ENCODE results near the gene SPG7. TPM values are rescaled to one million over a fixed set of nuclear protein-coding genes. Genes with fewer than 3 reads are reported as not detected.

Gene SPG7
- total and polyA plus RNA-seq, 9 of the 15 experiments (the other 6 are each of a cell fraction or from before 2014, with no cell fraction given) = 5.8 to 89.1 (median 49.4) TPM

DNA sequence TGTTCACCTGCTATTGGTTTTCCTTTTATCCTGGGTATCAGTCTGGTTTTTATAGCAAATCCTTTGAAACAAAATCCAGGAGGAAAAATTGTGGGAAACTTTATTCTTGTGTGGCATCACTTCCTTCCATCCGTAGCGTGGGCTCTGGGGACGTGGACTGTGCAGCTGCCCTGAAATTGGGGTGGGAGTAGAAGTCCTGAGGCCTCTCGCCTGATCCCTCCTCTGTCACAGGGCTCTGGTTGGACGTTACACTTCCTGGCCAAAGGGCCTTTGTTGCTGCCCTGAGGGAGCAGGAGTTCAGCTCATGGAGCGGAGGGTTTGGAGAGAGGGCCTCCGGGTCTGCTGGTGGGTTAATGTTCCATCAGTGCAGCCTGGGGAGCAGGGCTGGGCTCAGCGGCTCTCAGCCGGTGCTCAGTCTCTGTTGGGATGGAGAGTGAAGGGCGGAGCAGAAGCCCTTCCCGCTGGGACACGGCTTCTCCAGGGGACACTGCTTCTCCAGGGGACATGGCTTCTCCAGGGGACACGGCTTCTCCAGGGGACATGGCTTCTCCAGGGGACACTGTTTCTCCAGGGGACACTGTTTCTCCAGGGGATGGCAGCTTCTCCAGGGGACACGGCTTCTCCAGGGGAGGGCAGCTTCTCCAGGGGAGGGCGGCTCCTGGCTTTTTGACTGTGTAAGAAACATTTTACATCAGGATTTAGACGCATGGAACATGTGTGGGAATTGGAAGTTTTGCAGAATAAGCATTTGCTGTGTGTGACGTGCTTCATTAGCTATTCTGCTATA lies 37.0 kb downstream of the SPG7 start:
- Histone ChIP-seq H3K4me3 (no peak overlapping the region), H3K4me2 (ENCODE audit: insufficient read depth, low read length) (no peak overlapping the region), H2AFZ (ENCODE audit: low read depth, low read length) (no peak overlapping the region), H4K20me1 (replicated peaks; ENCODE audit: control insufficient read depth, insufficient read depth, low read length) (peaks cover 6% of the 10 kb centered on the region; the same call in 1 of the 2 replicates), H3K9me3 (replicated peaks; ENCODE audit: control insufficient read depth, insufficient read depth, low read depth, low read length) (no peaks in the 10 kb centered on the region), H3K79me2 (ENCODE audit: control insufficient read depth, insufficient read depth, low read length) (no peaks in the 10 kb centered on the region), H3K4me1 (replicated peaks in 1 of 2; ENCODE audit: control insufficient read depth in 2 of 2, insufficient read depth in 2 of 2, low read length in 2 of 2) (peaks cover 0 to 9% of the 10 kb centered on the region in 2 experiments; a peak in 3 of 5 replicates), H3K27ac (ENCODE audit: extremely low read depth, low read depth, low read length) (no peak overlapping the region), H3K9ac (ENCODE audit: insufficient read depth in 1 of 2, low read depth in 2 of 2, low read length in 2 of 2) (no peak overlapping the region; a peak in 1 of 4 replicates), H3K36me3 (ENCODE audit: control insufficient read depth, insufficient read depth, low read length) (peaks cover 77% of the 10 kb centered on the region; the same call in 2 of the 3 replicates), H3K27me3 (ENCODE audit: control insufficient read depth in 2 of 2, insufficient read depth in 2 of 2, low read length in 2 of 2) (no peaks in the 10 kb centered on the region), H3K9me1 (ENCODE audit: control insufficient read depth, insufficient read depth, low read length) (peaks cover 2% of the 10 kb centered on the region)
- in situ Hi-C loops (cut with MboI) (no loop called here), intact Hi-C loops (cut with micrococcal nuclease) (no loop called here)
- ChIA-PET CTCF (ENCODE audit: low intra/inter-chr PET ratio) (no interaction called here), POLR2A (interaction anchor here (1.1 kb wide), 1 partner anchor 198 kb away, joined by 4 read pairs; no protein-coding TSS in a partner anchor)
- no TSS peak for BruUV-seq (replicated peaks)
- 93% methylated on average over 17 of the region's 17 CpGs for WGBS (ENCODE audit: insufficient coverage, low coverage, missing lambda C conversion rate)
- no peak for FAIRE-seq
- no peak for DNase-seq (ENCODE audit: extremely low read depth in 1 of 4, low spot score in 3 of 4)
- no peak for ATAC-seq
- no peak for TF ChIP-seq ZC3H8 (IDR thresholded peaks at IDR 0.05)
- TF ChIP-seq ZNF766 (CRISPR knock-in tag; conservative IDR thresholded peaks at IDR 0.05) = no peak
- TF ChIP-seq DDX20 (tag; IDR thresholded peaks at IDR 0.05; ENCODE audit: low read depth) = no peak
- TF ChIP-seq ZNF212 (CRISPR knock-in tag; IDR thresholded peaks at IDR 0.05) = no peak
- TF ChIP-seq ZNF165 (CRISPR knock-in tag; IDR thresholded peaks at IDR 0.05; ENCODE audit: borderline replicate concordance) = no peak
- TF ChIP-seq, protein P1, sequence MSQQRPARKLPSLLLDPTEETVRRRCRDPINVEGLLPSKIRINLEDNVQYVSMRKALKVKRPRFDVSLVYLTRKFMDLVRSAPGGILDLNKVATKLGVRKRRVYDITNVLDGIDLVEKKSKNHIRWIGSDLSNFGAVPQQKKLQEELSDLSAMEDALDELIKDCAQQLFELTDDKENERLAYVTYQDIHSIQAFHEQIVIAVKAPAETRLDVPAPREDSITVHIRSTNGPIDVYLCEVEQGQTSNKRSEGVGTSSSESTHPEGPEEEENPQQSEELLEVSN (IDR thresholded peaks at IDR 0.05; ENCODE audit: borderline replicate concordance in 1 of 2, extremely low read depth in 1 of 2, insufficient read depth in 1 of 2, insufficient read length in 1 of 2, low read depth in 1 of 2, low read length in 1 of 2, poor library complexity in 1 of 2, severe bottlenecking in 1 of 2) = no peak
- TF ChIP-seq NEUROD1 (IDR thresholded peaks at IDR 0.05; ENCODE audit: borderline replicate concordance, low read depth, low read length, partially characterized antibody) = no peak
- TF ChIP-seq, protein P2, sequence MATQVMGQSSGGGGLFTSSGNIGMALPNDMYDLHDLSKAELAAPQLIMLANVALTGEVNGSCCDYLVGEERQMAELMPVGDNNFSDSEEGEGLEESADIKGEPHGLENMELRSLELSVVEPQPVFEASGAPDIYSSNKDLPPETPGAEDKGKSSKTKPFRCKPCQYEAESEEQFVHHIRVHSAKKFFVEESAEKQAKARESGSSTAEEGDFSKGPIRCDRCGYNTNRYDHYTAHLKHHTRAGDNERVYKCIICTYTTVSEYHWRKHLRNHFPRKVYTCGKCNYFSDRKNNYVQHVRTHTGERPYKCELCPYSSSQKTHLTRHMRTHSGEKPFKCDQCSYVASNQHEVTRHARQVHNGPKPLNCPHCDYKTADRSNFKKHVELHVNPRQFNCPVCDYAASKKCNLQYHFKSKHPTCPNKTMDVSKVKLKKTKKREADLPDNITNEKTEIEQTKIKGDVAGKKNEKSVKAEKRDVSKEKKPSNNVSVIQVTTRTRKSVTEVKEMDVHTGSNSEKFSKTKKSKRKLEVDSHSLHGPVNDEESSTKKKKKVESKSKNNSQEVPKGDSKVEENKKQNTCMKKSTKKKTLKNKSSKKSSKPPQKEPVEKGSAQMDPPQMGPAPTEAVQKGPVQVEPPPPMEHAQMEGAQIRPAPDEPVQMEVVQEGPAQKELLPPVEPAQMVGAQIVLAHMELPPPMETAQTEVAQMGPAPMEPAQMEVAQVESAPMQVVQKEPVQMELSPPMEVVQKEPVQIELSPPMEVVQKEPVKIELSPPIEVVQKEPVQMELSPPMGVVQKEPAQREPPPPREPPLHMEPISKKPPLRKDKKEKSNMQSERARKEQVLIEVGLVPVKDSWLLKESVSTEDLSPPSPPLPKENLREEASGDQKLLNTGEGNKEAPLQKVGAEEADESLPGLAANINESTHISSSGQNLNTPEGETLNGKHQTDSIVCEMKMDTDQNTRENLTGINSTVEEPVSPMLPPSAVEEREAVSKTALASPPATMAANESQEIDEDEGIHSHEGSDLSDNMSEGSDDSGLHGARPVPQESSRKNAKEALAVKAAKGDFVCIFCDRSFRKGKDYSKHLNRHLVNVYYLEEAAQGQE (IDR thresholded peaks at IDR 0.05; ENCODE audit: borderline replicate concordance) = no peak
- TF ChIP-seq, protein P2 (CRISPR knock-in tag; IDR thresholded peaks at IDR 0.05; ENCODE audit: low read depth) = no peak
- TF ChIP-seq, protein P3, sequence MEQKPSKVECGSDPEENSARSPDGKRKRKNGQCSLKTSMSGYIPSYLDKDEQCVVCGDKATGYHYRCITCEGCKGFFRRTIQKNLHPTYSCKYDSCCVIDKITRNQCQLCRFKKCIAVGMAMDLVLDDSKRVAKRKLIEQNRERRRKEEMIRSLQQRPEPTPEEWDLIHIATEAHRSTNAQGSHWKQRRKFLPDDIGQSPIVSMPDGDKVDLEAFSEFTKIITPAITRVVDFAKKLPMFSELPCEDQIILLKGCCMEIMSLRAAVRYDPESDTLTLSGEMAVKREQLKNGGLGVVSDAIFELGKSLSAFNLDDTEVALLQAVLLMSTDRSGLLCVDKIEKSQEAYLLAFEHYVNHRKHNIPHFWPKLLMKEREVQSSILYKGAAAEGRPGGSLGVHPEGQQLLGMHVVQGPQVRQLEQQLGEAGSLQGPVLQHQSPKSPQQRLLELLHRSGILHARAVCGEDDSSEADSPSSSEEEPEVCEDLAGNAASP (IDR thresholded peaks at IDR 0.05) = no peak
- TF ChIP-seq SUPT5H (IDR thresholded peaks at IDR 0.05) = no peak
